ENCODE data around the gene MTCH2. TPM values are rescaled to one million over a fixed set of nuclear protein-coding genes. Genes with fewer than 3 reads are reported as not detected.
A peak's percentile ranks its signal among the peaks of the same experiment; 100 is the strongest.
"Not testable (repeated sequence)": the region's sequence is repeated elsewhere in the genome, so short reads cannot be mapped to it uniquely, and the experiment has no call there.

The MTCH2 gene
- total RNA-seq = 112 and 131 TPM in 2 replicates

- H3K4me3 ChIP-seq (ENCODE audit: low read depth, low read length) = peak within 1 kb of the TSS; percentile 83
- peak; percentile 86 for DNase-seq (ENCODE audit: low read depth)
- TF ChIP-seq, protein P1, sequence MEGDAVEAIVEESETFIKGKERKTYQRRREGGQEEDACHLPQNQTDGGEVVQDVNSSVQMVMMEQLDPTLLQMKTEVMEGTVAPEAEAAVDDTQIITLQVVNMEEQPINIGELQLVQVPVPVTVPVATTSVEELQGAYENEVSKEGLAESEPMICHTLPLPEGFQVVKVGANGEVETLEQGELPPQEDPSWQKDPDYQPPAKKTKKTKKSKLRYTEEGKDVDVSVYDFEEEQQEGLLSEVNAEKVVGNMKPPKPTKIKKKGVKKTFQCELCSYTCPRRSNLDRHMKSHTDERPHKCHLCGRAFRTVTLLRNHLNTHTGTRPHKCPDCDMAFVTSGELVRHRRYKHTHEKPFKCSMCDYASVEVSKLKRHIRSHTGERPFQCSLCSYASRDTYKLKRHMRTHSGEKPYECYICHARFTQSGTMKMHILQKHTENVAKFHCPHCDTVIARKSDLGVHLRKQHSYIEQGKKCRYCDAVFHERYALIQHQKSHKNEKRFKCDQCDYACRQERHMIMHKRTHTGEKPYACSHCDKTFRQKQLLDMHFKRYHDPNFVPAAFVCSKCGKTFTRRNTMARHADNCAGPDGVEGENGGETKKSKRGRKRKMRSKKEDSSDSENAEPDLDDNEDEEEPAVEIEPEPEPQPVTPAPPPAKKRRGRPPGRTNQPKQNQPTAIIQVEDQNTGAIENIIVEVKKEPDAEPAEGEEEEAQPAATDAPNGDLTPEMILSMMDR (IDR thresholded peaks at IDR 0.05; ENCODE audit: insufficient read depth, low read length, poor library complexity, severe bottlenecking) = peak; percentile 21
- no peaks in the 10 kb centered on the region for H3K27me3 ChIP-seq (ENCODE audit: control insufficient read depth, insufficient read depth, low read length)
- no peaks in the 10 kb centered on the region for H3K36me3 ChIP-seq (ENCODE audit: control insufficient read depth, insufficient read depth, low read length)
Measured at GRCh38 chr11:47642099-47642855, at the start of gene MTCH2. Gene MTCH2, minus strand, starts transcription at chr11:47642559. Its CDS starts 94 bp downstream, at chr11:47642465.

- no peaks in the 10 kb centered on the region for H3K27me3 ChIP-seq (ENCODE audit: control insufficient read depth, insufficient read depth, low read length)
- H3K4me3 ChIP-seq (ENCODE audit: low read depth, low read length) = no peak overlapping the region
- TF ChIP-seq, protein P1 (IDR thresholded peaks at IDR 0.05; ENCODE audit: insufficient read depth, low read length, poor library complexity, severe bottlenecking) = no peak
- no peaks in the 10 kb centered on the region for H3K36me3 ChIP-seq (ENCODE audit: control insufficient read depth, insufficient read depth, low read length)
- DNase-seq (ENCODE audit: low read depth) = no peak
Measured at GRCh38 chr11:47691979-47692378, 49.6 kb upstream of the MTCH2 start.

DNA sequence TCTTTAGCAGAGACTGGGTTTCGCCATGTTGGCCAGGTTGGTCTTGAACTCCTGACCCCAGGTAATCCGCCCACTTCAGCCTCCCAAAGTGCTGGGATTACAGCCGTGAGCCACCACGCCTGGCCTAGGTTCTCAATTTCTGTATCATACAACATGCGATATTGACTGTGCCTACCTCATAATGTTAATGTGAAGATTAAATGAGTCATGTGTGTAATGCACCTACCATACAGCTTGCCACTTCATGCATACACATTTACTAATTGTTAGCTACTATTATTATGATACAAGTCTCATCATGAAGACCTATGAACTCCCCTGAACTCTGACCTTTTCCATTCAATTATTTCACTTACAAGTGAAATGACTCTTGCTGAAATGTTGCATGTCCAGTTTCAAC, 47.1 kb upstream of the MTCH2 start:
- TF ChIP-seq, protein P1 (IDR thresholded peaks at IDR 0.05; ENCODE audit: insufficient read depth, low read length, poor library complexity, severe bottlenecking) = no peak
- Histone ChIP-seq H3K27me3 (ENCODE audit: control insufficient read depth, insufficient read depth, low read length) (no peaks in the 10 kb centered on the region), H3K36me3 (ENCODE audit: control insufficient read depth, insufficient read depth, low read length) (no peaks in the 10 kb centered on the region), H3K4me3 (ENCODE audit: low read depth, low read length) (no peak overlapping the region)
- no peak for DNase-seq (ENCODE audit: low read depth)

DNA sequence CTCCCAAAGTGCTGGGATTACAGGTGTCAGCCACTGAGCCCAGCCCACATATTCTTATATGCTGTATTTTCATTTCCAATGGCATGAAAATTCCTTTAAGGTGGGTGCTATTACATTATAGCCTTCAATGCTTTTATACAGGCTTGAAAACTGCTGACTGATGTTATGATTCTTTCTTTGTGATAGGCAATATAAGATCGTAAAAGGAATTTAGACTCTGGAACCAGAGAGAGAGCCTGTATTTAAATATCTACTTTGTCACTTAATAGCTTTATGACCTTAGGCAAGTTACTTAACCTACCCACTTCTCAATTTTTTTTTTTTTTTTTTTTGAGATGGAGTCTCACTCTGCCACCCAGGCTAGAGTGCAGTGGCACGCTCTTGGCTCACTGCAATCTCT, 46.6 kb upstream of the MTCH2 start:
- TF ChIP-seq, protein P1 (IDR thresholded peaks at IDR 0.05; ENCODE audit: insufficient read depth, low read length, poor library complexity, severe bottlenecking) = no peak
- Histone ChIP-seq H3K4me3 (ENCODE audit: low read depth, low read length) (no peak overlapping the region), H3K27me3 (ENCODE audit: control insufficient read depth, insufficient read depth, low read length) (no peaks in the 10 kb centered on the region), H3K36me3 (ENCODE audit: control insufficient read depth, insufficient read depth, low read length) (no peaks in the 10 kb centered on the region)
- no peak for DNase-seq (ENCODE audit: low read depth)

GRCh38 chr11:47688111-47688510, 45.8 kb upstream of the MTCH2 start:
- H3K4me3 ChIP-seq (ENCODE audit: low read depth, low read length) = no peak overlapping the region
- DNase-seq (ENCODE audit: low read depth) = no peak
- H3K27me3 ChIP-seq (ENCODE audit: control insufficient read depth, insufficient read depth, low read length) = no peaks in the 10 kb centered on the region
- H3K36me3 ChIP-seq (ENCODE audit: control insufficient read depth, insufficient read depth, low read length) = no peaks in the 10 kb centered on the region
- TF ChIP-seq, protein P1 (IDR thresholded peaks at IDR 0.05; ENCODE audit: insufficient read depth, low read length, poor library complexity, severe bottlenecking) = no peak

DNA sequence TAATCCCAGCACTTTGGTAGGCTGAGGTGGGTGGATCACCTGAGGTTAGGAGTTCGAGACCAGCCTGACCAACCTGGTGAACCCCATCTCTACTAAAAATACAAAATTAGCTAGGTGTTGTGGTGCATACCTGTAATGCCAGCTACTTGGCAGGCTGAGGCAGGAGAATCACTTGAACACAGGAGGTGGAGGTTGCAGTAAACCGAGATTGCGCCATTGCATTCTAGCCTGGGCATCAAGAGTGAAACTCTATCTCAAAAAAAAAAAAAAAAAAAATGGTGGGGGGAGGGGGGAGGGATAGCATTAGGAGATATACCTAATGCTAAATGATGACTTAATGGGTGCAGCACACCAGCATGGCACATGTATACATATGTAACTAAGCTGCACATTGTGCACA, 44.3 kb upstream of the MTCH2 start:
- DNase-seq (ENCODE audit: low read depth); H3K4me3 ChIP-seq (ENCODE audit: low read depth, low read length); H3K36me3 ChIP-seq (ENCODE audit: control insufficient read depth, insufficient read depth, low read length); H3K27me3 ChIP-seq (ENCODE audit: control insufficient read depth, insufficient read depth, low read length): not testable (repeated sequence)

Measured in kidney epithelial cell (primary cell).